ENCODE results near the gene SUMO1.

DNA sequence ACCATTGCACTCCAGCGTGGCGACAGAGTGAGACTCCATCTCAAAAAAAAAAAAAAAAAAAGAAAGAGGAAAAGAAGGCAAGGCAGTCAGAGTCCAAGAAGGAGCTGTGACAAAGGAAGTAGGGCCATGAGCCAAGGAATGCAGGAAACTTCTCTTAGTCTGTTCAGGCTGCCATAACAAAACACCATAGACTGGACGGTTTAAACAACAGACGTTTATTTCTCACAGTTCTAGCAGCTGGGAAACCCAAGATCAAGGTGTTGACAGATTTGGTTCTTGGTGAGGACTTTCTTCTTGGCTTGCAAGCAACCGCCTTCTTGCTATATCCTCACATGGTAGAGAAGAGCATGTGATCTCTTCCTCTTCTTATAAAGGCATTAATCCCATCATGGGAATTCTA, 13.1 kb upstream of the SUMO1 start:
- TF ChIP-seq SIN3A (IDR thresholded peaks at IDR 0.05; ENCODE audit: borderline replicate concordance, insufficient read depth, low read length): no peak
- TF ChIP-seq TAF1 (IDR thresholded peaks at IDR 0.05; ENCODE audit: borderline replicate concordance, insufficient read depth, low read length): no peak
- no peak for TF ChIP-seq POLR2AphosphoS5 (IDR thresholded peaks at IDR 0.05; ENCODE audit: low read depth, low read length)
- TF ChIP-seq, protein P1, sequence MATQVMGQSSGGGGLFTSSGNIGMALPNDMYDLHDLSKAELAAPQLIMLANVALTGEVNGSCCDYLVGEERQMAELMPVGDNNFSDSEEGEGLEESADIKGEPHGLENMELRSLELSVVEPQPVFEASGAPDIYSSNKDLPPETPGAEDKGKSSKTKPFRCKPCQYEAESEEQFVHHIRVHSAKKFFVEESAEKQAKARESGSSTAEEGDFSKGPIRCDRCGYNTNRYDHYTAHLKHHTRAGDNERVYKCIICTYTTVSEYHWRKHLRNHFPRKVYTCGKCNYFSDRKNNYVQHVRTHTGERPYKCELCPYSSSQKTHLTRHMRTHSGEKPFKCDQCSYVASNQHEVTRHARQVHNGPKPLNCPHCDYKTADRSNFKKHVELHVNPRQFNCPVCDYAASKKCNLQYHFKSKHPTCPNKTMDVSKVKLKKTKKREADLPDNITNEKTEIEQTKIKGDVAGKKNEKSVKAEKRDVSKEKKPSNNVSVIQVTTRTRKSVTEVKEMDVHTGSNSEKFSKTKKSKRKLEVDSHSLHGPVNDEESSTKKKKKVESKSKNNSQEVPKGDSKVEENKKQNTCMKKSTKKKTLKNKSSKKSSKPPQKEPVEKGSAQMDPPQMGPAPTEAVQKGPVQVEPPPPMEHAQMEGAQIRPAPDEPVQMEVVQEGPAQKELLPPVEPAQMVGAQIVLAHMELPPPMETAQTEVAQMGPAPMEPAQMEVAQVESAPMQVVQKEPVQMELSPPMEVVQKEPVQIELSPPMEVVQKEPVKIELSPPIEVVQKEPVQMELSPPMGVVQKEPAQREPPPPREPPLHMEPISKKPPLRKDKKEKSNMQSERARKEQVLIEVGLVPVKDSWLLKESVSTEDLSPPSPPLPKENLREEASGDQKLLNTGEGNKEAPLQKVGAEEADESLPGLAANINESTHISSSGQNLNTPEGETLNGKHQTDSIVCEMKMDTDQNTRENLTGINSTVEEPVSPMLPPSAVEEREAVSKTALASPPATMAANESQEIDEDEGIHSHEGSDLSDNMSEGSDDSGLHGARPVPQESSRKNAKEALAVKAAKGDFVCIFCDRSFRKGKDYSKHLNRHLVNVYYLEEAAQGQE (IDR thresholded peaks at IDR 0.05; ENCODE audit: insufficient read depth in 1 of 2, low read depth in 2 of 2, low read length in 2 of 2): no peak

Measured in PFSK-1 (cell line).